GM19193 (cell line): ENCODE measurements around the gene SPNS1.

Experiments used
- POLR2A ChIP-seq: IDR thresholded peaks from 4 replicates; pipeline ENCODE4 v1.6.1; 2011; ENCODE audit not compliant: insufficient read depth, insufficient read length; ENCODE audit errors: extremely low read depth

SPNS1 gene

GRCh38 chr16:28974437-28975157, at the start of gene SPNS1:
SPNS1 (plus strand) TSS chr16:28974778; CDS start chr16:28975152, 374 bp downstream.
- peak; percentile 83 for TF ChIP-seq POLR2A

- TF ChIP-seq POLR2A, result peak; percentile 91
Measured at GRCh38 chr16:28925386-28926228, 49.0 kb upstream of the SPNS1 start.

- TF ChIP-seq POLR2A, result no peak
Measured at GRCh38 chr16:28927815-28928214, 46.8 kb upstream of the SPNS1 start.

GRCh38 chr16:28930203-28930602, 44.4 kb upstream of the SPNS1 start:
- TF ChIP-seq POLR2A, result no peak

GRCh38 chr16:28930652-28931051, 43.9 kb upstream of the SPNS1 start:
- peak; percentile 35 for TF ChIP-seq POLR2A

GRCh38 chr16:28931801-28932225, 42.8 kb upstream of the SPNS1 start, which contains the start of gene CD19:
CD19 (plus strand) TSS chr16:28931971; CDS start chr16:28932001, 30 bp downstream.
- peak; percentile 61 for TF ChIP-seq POLR2A

GRCh38 chr16:28932339-28933141, 42.0 kb upstream of the SPNS1 start:
- peak; percentile 20 for TF ChIP-seq POLR2A

- TF ChIP-seq POLR2A, result no peak
Measured at GRCh38 chr16:28933171-28933570, 41.4 kb upstream of the SPNS1 start.

- no peak for TF ChIP-seq POLR2A
Measured at GRCh38 chr16:28935346-28935745, 39.2 kb upstream of the SPNS1 start.

GRCh38 chr16:28935924-28936783, 38.4 kb upstream of the SPNS1 start:
- no peak for TF ChIP-seq POLR2A

GRCh38 chr16:28936784-28937155, 37.8 kb upstream of the SPNS1 start:
- TF ChIP-seq POLR2A, result no peak

GRCh38 chr16:28937222-28937876, 37.2 kb upstream of the SPNS1 start:
- TF ChIP-seq POLR2A, result no peak

GRCh38 chr16:28938721-28939120, 35.9 kb upstream of the SPNS1 start:
- no peak for TF ChIP-seq POLR2A
